GM21737 (cell line): Measurements from ENCODE around the gene SLC6A1.

Experiments used
- ATAC-seq: cut with Tn5 transposase; IDR thresholded peaks from one replicate; pipeline ENCODE4 v1.9.1; 2021; ENCODE audit warnings: mild to moderate bottlenecking, moderate library complexity; ENCODE audit not compliant: unreplicated experiment

SLC6A1 gene

DNA sequence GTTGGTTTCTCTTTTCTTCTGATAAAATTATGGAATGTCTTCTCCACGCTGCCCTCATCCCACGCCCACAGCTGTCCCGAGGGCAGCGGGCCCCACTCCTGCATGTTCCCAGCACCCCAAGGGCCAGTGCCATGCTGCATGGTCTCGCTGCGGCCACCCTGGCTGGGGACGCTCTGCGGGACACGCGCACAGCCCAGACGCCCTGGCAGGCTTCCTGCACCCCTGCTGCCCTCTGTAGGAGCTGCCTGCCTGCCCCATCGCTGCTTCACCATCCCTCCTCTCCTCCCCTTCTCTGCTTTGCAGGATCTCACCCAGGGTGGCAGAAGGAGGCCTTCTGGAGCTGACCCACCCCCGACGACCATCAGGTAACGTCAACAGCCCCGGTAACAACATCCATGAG is 22.8 kb downstream of the SLC6A1 start:
- no peak for ATAC-seq

DNA sequence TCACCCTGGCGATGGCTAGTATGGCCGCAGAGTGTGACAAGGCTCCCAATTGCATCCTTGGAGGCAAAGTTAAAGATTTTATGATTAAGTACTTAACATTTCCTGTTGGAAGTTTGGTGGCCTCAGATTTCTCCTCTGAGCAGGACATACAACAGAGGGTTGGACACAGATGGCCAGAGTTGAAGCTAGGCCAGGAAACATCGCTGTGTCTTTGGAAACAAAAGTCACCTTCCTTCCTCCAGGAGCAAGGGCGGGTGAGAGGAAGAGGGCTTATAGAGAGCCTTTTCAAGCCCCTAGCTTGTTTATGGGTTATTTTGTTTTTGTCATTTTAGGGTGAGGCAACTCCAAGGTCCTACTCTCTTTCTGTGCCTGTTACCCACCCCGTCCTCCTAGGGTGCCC is 24.2 kb downstream of the SLC6A1 start:
- ATAC-seq = no peak

DNA sequence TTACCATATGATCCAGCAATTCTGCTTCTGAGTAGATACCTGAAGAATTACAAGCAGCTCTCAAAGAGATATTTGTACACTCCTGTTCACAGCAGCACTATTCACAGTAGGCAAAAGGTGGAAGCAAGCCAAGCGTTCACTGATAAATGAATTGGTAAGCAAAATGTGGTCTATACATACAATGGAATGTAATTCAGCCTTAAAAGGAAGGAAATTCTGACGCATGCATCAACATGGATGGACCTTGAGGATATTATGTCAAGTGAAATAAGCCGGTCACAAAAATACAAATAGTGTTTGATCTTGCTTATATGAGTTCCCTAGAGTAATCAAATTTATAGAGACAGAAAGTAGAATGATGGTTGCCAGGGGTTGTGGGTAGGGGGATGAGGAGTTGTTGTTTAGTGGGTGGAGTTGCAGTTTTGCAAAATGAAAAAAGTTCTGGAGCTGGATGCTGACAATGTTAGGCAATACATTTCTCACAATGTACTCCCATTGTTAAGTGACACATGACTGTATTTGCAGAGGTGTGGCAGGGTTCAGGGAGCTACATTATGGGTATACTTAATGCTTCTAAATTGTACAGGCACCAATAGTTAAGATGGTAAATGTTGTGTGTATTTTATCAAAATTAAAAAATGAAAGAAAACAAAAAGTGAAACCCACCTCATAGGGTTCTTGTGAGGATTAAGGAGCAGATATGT is 26.7 kb downstream of the SLC6A1 start:
- no peak for ATAC-seq

DNA sequence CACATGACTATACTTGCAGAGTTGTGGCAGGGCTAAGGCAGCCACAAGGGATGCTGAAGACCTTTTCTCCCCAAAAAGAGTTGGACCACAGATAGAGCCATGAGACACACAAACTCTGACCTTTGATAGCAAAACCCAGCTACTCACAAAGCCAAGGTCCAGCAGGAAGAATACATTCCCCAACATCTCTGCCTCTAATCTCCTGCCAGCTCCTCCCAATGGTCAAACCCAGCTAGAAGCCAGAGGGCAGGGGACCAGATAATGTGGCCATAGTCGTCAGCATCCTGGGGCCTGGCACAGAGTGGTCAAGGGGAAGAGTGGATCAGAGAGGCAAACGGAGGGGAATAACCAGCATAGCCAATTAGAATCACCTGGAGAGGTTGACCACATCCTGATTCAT is 28.2 kb downstream of the SLC6A1 start:
- ATAC-seq = no peak

DNA sequence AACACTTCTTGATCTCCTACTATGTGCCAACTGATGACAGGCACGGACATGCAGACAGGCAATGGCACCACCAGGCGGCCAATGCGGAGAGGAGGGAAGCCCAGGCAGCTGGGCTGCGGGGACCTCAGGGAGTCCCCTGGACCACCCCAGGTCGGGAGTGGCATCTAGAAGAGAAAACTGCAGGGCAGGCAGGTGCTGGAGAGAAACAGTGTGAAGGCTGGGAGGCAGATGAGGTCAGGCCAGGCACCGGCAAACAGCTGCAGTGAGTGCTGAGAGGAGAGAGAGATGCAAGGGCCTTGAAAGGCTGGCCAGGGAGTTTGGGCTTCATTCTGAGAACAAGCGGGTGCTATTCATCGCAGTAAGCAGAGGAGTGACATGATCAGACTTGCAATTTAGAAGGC is 29.1 kb downstream of the SLC6A1 start:
- no peak for ATAC-seq

DNA sequence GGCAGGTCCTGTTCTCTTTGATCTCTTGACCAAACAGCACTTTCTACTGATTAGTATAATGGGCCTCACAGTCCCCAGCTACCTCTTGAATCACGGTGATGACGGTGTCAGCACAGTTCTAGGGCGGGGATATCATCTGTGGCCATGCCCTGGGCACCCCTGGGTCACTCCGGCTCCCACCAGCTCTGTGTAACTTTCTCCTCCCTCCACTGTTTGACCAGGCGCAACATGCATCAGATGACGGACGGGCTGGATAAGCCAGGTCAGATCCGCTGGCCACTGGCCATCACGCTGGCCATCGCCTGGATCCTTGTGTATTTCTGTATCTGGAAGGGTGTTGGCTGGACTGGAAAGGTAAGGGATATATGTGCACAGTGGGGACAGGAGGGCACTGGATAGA is 29.6 kb downstream of the SLC6A1 start:
- no peak for ATAC-seq

DNA sequence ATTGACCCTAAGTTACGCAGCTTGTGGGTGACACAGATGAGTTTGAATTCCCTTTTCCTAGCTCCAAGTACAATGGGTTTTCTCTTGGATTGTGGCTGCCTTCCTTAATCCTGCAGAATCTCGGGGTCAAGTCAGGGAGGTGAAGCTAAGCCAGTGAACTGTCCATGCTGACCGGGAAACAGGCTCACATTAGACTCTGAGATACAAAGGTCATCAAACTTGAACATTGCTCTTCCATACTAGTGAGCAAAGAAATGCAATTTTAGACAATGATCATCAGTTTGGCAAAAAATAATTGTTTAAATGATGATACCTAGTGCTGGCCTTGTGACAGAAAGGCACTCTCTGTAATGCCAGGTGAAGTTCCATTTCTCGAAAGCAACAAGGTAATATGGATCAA is 31.6 kb downstream of the SLC6A1 start:
- no peak for ATAC-seq

DNA sequence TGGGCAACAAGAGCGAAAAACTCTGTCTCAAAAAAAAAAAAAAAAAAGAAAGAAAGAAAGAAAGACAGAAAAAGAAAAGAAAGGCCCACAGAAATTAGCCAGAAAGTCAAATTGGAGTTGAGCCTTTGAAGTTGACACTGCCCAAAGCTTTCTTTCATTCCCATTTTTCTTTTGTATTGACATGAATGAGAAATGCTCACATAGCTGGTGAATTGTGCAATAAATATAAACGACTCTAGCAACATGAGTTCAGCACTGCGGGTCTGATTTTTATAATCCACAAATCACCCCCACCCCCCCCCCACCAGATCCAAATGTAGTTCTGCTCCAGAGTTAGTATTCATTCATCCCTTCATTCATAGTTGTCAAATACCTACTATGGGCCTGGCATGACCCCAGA is 37.4 kb downstream of the SLC6A1 start:
- ATAC-seq = no peak

DNA sequence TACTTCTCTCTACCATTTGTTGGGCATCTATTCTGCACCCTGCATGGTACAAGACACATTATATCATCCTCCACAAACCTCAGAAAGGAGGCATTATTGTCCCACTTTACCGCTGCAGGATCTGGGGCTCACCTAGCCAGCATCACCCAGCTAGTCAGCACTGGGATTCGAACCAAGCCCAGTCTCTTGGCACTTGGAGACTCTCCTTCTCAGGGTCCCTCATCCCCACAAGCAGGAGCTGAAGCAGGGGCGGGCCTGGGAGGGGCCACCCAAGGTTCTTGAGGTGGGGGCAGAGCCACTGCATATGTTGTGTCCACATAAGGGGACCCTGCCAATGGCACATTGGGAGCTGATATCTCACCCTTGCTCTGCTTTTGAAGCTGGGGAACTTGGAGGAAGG is 41.3 kb downstream of the SLC6A1 start:
- no peak for ATAC-seq

DNA sequence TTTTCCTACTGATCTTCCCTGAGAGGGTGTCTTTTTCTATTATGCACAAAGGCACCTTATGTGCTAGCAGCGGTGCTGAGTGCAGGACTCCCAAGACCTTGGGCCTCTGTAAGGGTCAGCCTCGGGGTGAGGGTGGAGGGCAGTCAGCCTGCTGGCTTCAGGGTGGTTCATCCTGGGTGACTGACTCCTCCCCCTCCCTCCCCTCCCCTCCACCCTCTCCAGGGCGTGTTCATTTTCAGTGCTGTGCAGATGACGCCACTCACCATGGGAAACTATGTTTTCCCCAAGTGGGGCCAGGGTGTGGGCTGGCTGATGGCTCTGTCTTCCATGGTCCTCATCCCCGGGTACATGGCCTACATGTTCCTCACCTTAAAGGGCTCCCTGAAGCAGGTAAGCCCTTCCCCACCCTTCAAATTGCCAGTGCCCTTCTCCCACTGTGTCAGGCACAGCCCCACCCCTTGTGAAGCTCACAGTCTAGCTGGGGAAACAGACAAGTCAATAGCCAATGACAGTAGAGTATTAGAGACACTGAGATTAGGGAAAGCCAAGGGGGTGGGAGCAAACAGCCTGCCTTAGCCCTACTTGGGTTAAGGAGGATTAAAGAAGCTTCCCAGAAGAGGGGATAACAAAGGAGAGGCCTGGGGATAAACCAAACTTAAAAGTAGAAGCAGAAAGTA is 41.9 kb downstream of the SLC6A1 start:
- no peak for ATAC-seq

DNA sequence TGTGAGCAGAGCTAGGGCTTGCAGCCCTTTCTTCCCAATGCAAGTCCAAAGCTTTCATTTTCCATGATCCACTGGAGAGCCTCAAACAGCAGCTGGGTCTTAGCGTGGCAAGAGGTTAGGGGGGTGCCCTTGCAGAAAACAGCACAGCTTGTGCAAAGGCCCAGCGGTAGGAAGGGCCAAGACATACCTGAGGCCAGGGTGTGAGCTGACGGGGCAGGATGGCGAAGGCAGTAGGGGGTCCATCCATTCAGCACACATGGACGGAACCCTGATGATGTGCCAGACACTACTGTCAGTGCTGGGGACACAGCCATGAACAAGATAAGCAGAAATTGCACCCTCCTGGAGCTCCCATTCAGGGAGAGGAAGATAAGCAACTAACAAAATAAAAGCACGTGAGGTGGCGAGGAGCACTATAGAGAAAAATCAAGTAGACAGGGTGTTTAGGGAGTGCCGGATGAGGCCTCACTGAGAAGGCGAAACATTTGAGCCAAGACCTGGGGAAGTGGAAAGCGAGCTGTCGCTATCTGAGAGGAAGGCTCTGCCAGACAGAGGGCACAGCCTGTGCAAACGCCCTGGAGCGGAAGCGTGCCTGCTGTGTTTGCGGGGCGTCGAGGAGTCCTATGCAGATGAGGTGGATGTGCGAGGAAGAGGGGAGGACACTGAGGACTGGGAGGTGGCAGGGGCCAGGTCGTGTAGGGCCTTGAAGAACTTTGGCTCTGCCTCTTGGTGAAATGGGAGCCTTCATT is 43.4 kb downstream of the SLC6A1 start:
- ATAC-seq = no peak

DNA sequence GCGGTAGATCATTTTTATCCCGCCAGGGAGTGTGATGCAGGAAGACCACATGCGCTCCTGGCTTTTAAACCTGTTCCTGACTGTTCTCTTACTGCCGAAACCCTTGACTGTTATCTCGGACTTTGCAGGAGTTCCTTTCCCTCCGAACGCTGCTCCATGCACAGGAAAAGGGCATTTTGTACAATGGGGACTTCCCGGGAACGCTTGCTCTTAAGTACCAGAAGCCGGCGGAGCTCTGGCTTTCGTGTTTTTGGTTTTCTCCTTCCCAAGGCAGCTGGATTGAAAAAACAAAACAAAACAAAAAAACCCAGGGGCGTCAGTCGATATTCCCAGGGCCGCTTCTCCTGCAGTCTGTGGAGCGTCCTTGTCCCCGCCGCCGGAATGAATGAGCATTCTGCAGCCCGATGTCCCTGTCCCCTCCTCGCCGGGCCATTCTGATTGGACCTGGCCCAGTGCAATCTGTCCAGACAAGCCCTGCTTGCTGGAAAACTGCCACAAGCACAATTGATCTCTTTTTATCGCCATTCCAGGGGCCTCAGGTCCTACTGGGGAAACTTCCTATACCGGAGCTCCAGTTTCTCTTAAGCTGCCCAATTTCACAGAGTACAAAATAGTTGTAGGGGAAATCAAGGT is 44.8 kb downstream of the SLC6A1 start:
- ATAC-seq = no peak

DNA sequence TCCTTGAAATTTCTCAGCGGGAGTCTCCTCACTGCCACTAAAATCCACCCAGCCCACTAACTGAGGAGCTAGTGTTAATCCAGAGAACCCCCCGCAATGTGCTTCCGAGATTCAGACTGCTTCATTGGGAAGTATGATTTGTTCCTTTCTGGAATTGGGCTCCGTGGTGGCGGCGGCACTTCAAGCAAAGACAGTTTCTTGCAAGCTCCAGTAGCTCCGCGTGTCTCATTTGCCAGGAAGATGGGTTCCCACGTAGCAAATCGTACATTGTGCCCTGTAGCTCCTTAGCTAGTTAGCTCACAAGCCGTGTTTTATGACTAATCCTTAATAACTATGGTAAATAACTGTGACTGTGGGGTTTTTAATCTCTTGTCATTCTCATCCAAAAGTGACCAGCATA is 45.4 kb downstream of the SLC6A1 start:
- ATAC-seq = no peak

DNA sequence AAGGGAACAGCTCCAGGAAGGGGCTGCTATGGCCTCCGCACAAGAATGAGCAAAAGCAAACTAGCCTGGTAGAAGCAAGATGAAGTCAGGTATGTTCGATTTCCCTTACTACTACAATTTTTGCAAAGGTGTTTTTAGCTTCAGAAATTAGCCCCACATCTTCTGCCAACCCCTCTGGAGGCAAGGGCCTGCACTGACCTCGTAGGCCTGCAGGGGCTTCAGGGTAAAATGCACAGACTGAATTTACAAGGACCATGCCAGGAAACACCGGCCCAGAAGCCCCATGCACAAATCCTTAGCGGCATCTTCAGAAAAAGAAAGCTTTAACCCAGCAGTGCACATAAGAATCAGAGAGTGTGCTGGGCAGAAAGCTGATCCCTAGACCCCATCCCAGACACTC is 53.0 kb downstream of the SLC6A1 start:
- no peak for ATAC-seq

DNA sequence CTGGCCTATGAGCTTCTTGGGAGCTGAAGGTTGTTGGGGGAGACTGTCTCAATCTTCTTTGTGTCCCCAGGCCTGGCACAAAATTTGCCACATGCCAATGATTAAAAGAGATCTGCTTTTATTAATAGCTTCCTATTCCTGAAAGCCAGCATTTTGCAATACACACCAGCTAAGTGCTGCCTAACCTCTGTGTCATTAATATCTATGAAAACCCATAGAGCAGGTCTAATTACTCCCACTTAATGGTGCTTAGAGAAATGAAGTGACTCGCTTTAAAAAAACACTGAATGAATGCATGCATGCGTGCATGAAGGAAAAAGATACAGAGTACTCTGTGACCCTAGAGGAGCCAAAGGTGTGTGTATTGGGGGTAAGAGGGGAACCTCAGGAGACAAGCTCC is 55.0 kb downstream of the SLC6A1 start:
- ATAC-seq = no peak

DNA sequence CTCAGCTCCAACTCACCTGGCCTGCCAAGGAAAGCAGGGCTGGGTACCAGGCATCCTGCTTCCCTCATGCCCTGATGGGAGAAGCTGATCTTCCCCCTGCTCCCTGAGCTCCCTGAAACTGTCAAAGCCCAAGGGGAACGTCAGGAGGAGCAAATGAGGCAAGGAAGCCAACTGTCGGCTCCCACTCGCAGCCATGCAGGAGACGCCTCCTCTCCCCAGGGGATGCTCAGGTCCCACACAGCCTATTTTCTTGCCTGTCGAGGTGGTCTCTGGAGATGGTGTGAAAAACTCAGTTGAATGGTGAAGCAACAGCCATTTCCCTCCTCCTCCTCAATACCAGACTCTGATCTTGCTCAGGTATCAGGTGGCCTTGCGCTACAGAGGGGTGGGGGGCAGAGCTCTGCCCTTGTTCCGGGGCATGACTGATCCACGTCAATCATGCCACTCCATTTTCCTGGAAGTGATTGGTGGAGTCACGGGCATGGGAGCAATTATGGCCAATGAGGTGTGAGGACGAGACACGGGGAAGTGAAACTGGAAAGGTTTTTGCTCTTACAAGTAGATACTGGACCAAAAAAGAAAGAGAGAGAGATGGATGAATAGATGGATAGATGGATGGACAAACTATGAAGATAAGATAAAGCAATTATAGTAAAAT is 58.2 kb downstream of the SLC6A1 start:
- ATAC-seq = no peak

DNA sequence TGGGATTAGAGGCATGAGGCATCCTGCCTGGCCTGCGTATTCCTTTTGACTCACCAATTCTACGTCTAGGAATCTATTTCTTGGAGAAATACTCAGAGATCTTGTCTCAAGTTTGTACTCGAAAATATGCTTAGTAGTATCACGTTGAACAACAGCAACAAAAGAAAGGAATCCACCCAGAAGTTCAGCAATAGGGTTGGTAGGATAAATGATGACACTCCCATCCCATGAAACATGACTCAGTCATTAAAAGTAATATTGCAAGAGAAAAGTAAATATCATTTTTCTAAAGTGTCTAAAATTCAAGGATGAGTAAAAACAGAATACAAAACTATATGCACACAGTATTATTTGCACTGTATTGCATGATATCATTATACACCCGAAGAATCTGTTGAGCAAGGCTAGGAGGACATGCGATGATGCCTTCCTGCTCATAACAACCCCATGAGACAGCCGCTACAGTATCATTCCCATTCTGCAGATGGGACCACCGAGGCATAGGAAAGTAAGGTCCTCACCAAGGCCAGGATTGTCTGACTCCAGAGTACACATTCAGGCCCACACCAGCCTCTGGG is 61.5 kb downstream of the SLC6A1 start:
- no peak for ATAC-seq

DNA sequence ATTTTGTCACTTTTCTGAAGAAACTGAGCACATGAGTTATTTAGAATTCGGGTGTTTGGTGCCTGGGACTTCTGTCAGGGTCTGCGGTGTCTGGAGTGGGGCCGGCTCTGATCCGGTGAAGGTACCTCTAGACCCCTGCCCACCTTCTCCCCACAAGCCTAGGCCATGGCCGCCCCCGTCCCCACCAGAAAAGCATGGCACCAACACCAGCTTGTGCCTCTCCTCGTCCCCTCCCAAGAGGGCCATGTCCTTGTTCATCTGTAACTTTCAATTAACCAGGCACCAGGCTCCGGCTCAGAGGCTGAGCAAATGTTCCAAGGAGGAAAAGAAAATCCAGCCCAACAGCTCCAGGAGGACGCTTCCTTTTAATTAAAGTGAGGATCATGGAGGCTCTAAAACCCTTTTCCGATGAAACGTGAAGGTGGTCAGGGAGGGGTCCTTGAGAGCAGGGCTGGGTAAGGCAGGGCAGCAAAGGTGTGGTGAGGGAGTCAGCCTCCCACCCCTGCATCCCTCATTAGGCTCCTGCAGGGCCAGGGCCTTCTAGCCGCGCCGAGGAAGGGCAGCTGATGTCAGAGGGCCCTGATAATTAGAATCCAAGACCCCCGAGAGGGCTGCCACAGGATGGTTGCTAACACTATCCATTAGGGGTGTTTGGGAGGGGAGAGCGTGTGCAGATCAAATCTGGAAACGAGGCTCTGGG is 62.3 kb downstream of the SLC6A1 start:
- no peak for ATAC-seq

DNA sequence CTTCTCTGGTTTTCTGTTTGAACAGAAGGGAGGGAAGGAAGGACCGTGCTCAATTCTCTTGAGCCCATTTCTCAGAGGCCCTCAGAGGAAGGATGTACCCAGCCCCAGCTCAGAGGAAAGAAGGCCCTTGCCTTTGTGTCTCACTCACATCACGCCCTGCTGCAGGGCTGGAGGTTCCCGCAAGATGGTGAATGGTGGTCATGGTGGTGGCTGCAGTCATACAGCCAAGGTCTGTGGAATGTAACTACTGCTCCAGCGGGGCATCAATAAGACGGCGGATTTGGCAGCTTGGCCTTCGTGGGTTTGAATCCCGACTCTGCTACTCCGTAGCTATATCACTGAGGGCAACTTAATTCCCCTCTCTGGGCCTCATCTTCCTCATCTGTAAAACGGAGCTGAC is 62.9 kb downstream of the SLC6A1 start:
- no peak for ATAC-seq

DNA sequence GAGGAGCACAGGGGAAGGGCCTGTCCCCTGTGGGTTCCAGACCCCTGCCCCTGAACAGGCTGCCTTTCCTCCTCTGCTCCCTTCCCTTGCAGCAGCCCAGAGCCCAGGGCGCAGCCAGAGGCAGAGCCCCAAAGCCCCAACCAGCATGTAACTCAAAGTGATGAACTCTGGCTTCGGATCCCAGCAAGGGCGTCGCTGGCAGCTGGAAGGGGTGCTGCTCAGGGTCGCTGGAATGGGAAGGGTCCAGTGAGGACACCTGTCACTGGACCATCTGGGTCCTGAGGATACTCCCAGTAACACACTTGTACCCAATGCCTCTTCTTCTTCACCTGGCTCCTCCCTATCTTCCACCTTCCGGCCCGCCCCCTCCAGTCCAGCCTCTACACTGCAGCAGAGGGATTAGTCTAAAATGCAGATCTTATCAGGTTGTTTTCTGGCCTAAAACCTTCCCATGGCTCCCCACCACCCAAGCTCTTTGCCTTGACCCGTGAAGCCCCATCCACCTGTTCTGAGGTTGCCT is 64.0 kb downstream of the SLC6A1 start:
- no peak for ATAC-seq
